ENCODE data around the gene MYOG. TPM values are rescaled to one million over a fixed set of nuclear protein-coding genes. Genes with fewer than 3 reads are reported as not detected.

Gene MYOG
- total and polyA plus RNA-seq, 12 donors = 0.06 TPM; not detected in 11

- no peak for DNase-seq
- no peak for TF ChIP-seq CTCF (IDR thresholded peaks at IDR 0.05)
- intact Hi-C loops (cut with DNase I) = loop anchor here in 2 of 10 donors (5.0 to 10.0 kb wide), 2 partner anchors 312 to 314 kb away; no protein-coding TSS in a partner anchor
- no peak for ATAC-seq
- H3K27me3 ChIP-seq = peaks cover 0 to under 1% (median 0%) of the 10 kb centered on the region in 7 donors
- H3K9me3 ChIP-seq = no peaks in the 10 kb centered on the region
- H3K36me3 ChIP-seq = no peaks in the 10 kb centered on the region
- peaks cover 10 to 60% (median 39%) of the 10 kb centered on the region in 9 donors for H3K4me1 ChIP-seq
- H3K27ac ChIP-seq = no peak overlapping the region
- 87 to 89% methylated on average over 2 of the region's 2 CpGs for WGBS, 2 donors
- no peak overlapping the region for H3K4me3 ChIP-seq
Observed at GRCh38 chr1:203033287-203033686, 52.5 kb downstream of the MYOG start.

Other genes starting within 250 kb of the MYOG start
- gene RABIF, start 196.9 kb downstream of the MYOG start, total RNA-seq = 1 to 10 TPM; 3.2 to 6.0 (median 4.8) TPM
- gene RABIF, start 196.9 kb downstream of the MYOG start, polyA plus RNA-seq = 1 to 10 TPM; 2.0 to 8.1 TPM
- 10 to 100 TPM; 15.1 to 31.5 (median 22.7) TPM for gene KLHL12, start 158.8 kb downstream of the MYOG start, total RNA-seq
- 10 to 100 TPM in 1 of 2 donors, 1 to 10 TPM in 1; 9.8 to 10.6 TPM for gene KLHL12, start 158.8 kb downstream of the MYOG start, polyA plus RNA-seq
- 100 to 1,000 TPM in 3 of 10 donors, 10 to 100 TPM in 7; 79.7 to 117 (median 95.0) TPM for gene ADIPOR1, start 127.7 kb downstream of the MYOG start, total RNA-seq
- 100 to 1,000 TPM in 1 of 2 donors, 10 to 100 TPM in 1; 56.3 to 116 TPM for gene ADIPOR1, start 127.7 kb downstream of the MYOG start, polyA plus RNA-seq
- gene CYB5R1, start 118.8 kb downstream of the MYOG start, total RNA-seq = 100 to 1,000 TPM in 9 of 10 donors, 10 to 100 TPM in 1; 93.2 to 333 (median 223) TPM
- gene CYB5R1, start 118.8 kb downstream of the MYOG start, polyA plus RNA-seq = 100 to 1,000 TPM; 119 to 263 TPM
- 10 to 100 TPM; 18.2 to 34.2 (median 21.1) TPM for gene TMEM183A, start 78.6 kb downstream of the MYOG start, total RNA-seq
- 10 to 100 TPM; 11.5 to 38.1 TPM for gene TMEM183A, start 78.6 kb downstream of the MYOG start, polyA plus RNA-seq
- 10 to 100 TPM in 9 of 10 donors, 1 to 10 TPM in 1; 9.5 to 60.6 (median 35.2) TPM for gene PPFIA4, start 59.5 kb downstream of the MYOG start, total RNA-seq
- gene PPFIA4, start 59.5 kb downstream of the MYOG start, polyA plus RNA-seq = 10 to 100 TPM in 1 of 2 donors, 1 to 10 TPM in 1; 8.1 to 28.5 TPM
- 10 to 100 TPM in 4 of 10 donors, 1 to 10 TPM in 6; 5.1 to 12.2 (median 9.3) TPM for gene ADORA1, start 41.7 kb upstream of the MYOG start, total RNA-seq
- 1 to 10 TPM; 1.8 to 8.3 TPM for gene ADORA1, start 41.7 kb upstream of the MYOG start, polyA plus RNA-seq
- not detected for gene MYBPH, start 89.8 kb upstream of the MYOG start, total RNA-seq
- not detected for gene MYBPH, start 89.8 kb upstream of the MYOG start, polyA plus RNA-seq
- 10 to 100 TPM in 1 of 10 donors, 1 to 10 TPM in 3, under 1 TPM in 5, not detected in 1; 0.15 to 11.0 (median 0.42) TPM for gene CHI3L1, start 100.7 kb upstream of the MYOG start, total RNA-seq
- 10 to 100 TPM in 1 of 2 donors, 1 to 10 TPM in 1; 2.2 to 14.3 TPM for gene CHI3L1, start 100.7 kb upstream of the MYOG start, polyA plus RNA-seq
- gene CHIT1, start 143.7 kb upstream of the MYOG start, total RNA-seq = 1 to 10 TPM in 1 of 10 donors, under 1 TPM in 5, not detected in 4; 0.05 to 1.3 (median 0.28) TPM
- not detected for gene CHIT1, start 143.7 kb upstream of the MYOG start, polyA plus RNA-seq
- 100 to 1,000 TPM in 3 of 10 donors, 10 to 100 TPM in 7; 26.4 to 349 (median 58.9) TPM for gene BTG2, start 219.5 kb upstream of the MYOG start, total RNA-seq
- 10 to 100 TPM; 28.3 to 49.6 TPM for gene BTG2, start 219.5 kb upstream of the MYOG start, polyA plus RNA-seq